ENCODE data around the gene L1CAM.

Gene L1CAM

GRCh38 chrX:153827903-153828302, 58.1 kb downstream of the L1CAM start:
- DNase-seq (ENCODE audit: low read depth) = no peak
- H3K4me3 ChIP-seq (ENCODE audit: control insufficient read depth, low read depth, low read length) = no peak overlapping the region
- no peak for TF ChIP-seq CTCF (conservative IDR thresholded peaks at IDR 0.05; ENCODE audit: control insufficient read depth, insufficient read depth, low read depth, low read length)

- DNase-seq (ENCODE audit: low read depth) = no peak
- TF ChIP-seq CTCF (conservative IDR thresholded peaks at IDR 0.05; ENCODE audit: control insufficient read depth, insufficient read depth, low read depth, low read length) = no peak
- H3K4me3 ChIP-seq (ENCODE audit: control insufficient read depth, low read depth, low read length) = no peak overlapping the region
Observed at GRCh38 chrX:153827016-153827415, 59.0 kb downstream of the L1CAM start.

GRCh38 chrX:153825042-153825441, 60.9 kb downstream of the L1CAM start:
- no peak for TF ChIP-seq CTCF (conservative IDR thresholded peaks at IDR 0.05; ENCODE audit: control insufficient read depth, insufficient read depth, low read depth, low read length)
- H3K4me3 ChIP-seq (ENCODE audit: control insufficient read depth, low read depth, low read length) = no peak overlapping the region
- DNase-seq (ENCODE audit: low read depth) = no peak

- DNase-seq (ENCODE audit: low read depth) = no peak
- TF ChIP-seq CTCF (conservative IDR thresholded peaks at IDR 0.05; ENCODE audit: control insufficient read depth, insufficient read depth, low read depth, low read length) = no peak
- no peak overlapping the region for H3K4me3 ChIP-seq (ENCODE audit: control insufficient read depth, low read depth, low read length)
Observed at GRCh38 chrX:153824348-153824747, 61.6 kb downstream of the L1CAM start.

- no peak for DNase-seq (ENCODE audit: low read depth)
- no peak overlapping the region for H3K4me3 ChIP-seq (ENCODE audit: control insufficient read depth, low read depth, low read length)
- no peak for TF ChIP-seq CTCF (conservative IDR thresholded peaks at IDR 0.05; ENCODE audit: control insufficient read depth, insufficient read depth, low read depth, low read length)
Observed at GRCh38 chrX:153821066-153821465, 64.9 kb downstream of the L1CAM start.

- DNase-seq (ENCODE audit: low read depth) = no peak
- H3K4me3 ChIP-seq (ENCODE audit: control insufficient read depth, low read depth, low read length) = no peak overlapping the region
- TF ChIP-seq CTCF (conservative IDR thresholded peaks at IDR 0.05; ENCODE audit: control insufficient read depth, insufficient read depth, low read depth, low read length) = no peak
Observed at GRCh38 chrX:153820601-153821000, 65.4 kb downstream of the L1CAM start.

GRCh38 chrX:153819384-153820040, 66.5 kb downstream of the L1CAM start:
- no peak for DNase-seq (ENCODE audit: low read depth)
- peak overlapping the region; percentile 3 for H3K4me3 ChIP-seq (ENCODE audit: control insufficient read depth, low read depth, low read length)
- no peak for TF ChIP-seq CTCF (conservative IDR thresholded peaks at IDR 0.05; ENCODE audit: control insufficient read depth, insufficient read depth, low read depth, low read length)
